Smooth muscle cell (in vitro differentiated cells): ENCODE results near the gene CSNK1G1. TPM values are rescaled to one million over a fixed set of nuclear protein-coding genes. Genes with fewer than 3 reads are reported as not detected.

Experiments
- DNase-seq: peaks from one replicate; lab custom pipeline; 2025; ENCODE audit not compliant: unreplicated experiment; lab: John Stamatoyannopoulos, UW
- H2AFZ ChIP-seq: fragments of 200-600 bp; sonication (generic); 2 replicates; pipeline ENCODE4 v1.6.0; 2016; ENCODE audit warnings: antibody characterized with exemption, low read depth, mild to moderate bottlenecking
- H3F3A ChIP-seq: fragments of 200-600 bp; sonication (generic); 2 replicates; pipeline ENCODE4 v1.6.0; 2017; ENCODE audit warnings: antibody characterized with exemption, low read depth
- H3K27ac ChIP-seq: fragments of 200-600 bp; sonication (generic); 2 replicates; pipeline ENCODE4 v1.5.1; 2016; ENCODE audit warnings: low read depth, mild to moderate bottlenecking
- H3K27me3 ChIP-seq: fragments of 200-600 bp; sonication (generic); 2 replicates; pipeline ENCODE4 v1.6.1; 2016; ENCODE audit warnings: low read depth, mild to moderate bottlenecking
- H3K36me3 ChIP-seq: fragments of 200-600 bp; sonication (generic); 2 replicates; pipeline ENCODE4 v1.5.1; 2016; ENCODE audit warnings: low read depth
- H3K4me1 ChIP-seq: fragments of 200-600 bp; sonication (generic); 2 replicates; pipeline ENCODE4 v1.5.1; 2016; ENCODE audit warnings: low read depth
- H3K4me2 ChIP-seq: fragments of 200-600 bp; sonication (generic); 2 replicates; pipeline ENCODE4 v1.6.0; 2016; ENCODE audit warnings: mild to moderate bottlenecking
- H3K4me3 ChIP-seq: fragments of 200-600 bp; sonication (generic); 2 replicates; pipeline ENCODE4 v1.5.1; 2016; ENCODE audit warnings: mild to moderate bottlenecking
- H3K79me2 ChIP-seq: fragments of 200-600 bp; sonication (generic); 2 replicates; pipeline ENCODE4 v1.6.0; 2016; ENCODE audit warnings: low read depth, mild to moderate bottlenecking
- H3K9ac ChIP-seq: fragments of 200-600 bp; sonication (generic); 2 replicates; pipeline ENCODE4 v1.6.0; 2016; ENCODE audit warnings: low read depth
- H3K9me3 ChIP-seq: fragments of 200-600 bp; sonication (generic); replicated peaks from 2 replicates; pipeline ENCODE4 v1.5.1; 2016; ENCODE audit warnings: low read depth
- H4K20me1 ChIP-seq: fragments of 200-600 bp; sonication (generic); 2 replicates; pipeline ENCODE4 v1.6.0; 2016; ENCODE audit warnings: low read depth
- CTCF ChIP-seq: fragments of 200-600 bp; sonication (generic); IDR thresholded peaks from 2 replicates; pipeline ENCODE4 v1.5.1; 2017; ENCODE audit warnings: borderline replicate concordance, mild to moderate bottlenecking, antibody characterized with exemption; ENCODE audit not compliant: insufficient read depth, poor library complexity, severe bottlenecking
- WGBS: methylation state at CpG from one replicate; pipeline ENCODE4 v1.1.7; 2016; ENCODE audit warnings: low lambda C conversion rate; 5-methylcytosine and 5-hydroxymethylcytosine counted together
- polyA plus RNA-seq: library from polyadenylated mRNA; unstranded; fragments of >200 nt; fragmentation: Nextera tagmentation; extraction: Ambion mirVana; gene quantifications from 2 replicates; pipeline ENCODE4 v1.2.1, GENCODE V29; 2016
- total RNA-seq: library from RNA; depleted of rRNA; stranded (reverse); fragments of >200 nt; gene quantifications from 2 replicates; pipeline ENCODE4 v1.2.3, GENCODE V29; 2014

Gene CSNK1G1
- total and polyA plus RNA-seq, 2 experiments from 2014 or later: 12.8 to 23.2 TPM

- H4K20me1 ChIP-seq: peaks cover 80% of the 10 kb centered on the region
- H3K9ac ChIP-seq: no peak overlapping the region
- peaks cover 40% of the 10 kb centered on the region for H3K79me2 ChIP-seq
Observed at GRCh38 chr15:64158363-64159134, 197.4 kb downstream of the CSNK1G1 start.

GRCh38 chr15:64157599-64158125 is 198.3 kb downstream of the CSNK1G1 start:
- Histone ChIP-seq H3K27ac (no peak overlapping the region), H3K9ac (no peak overlapping the region), H3K9me3 (no peaks in the 10 kb centered on the region), H2AFZ (no peak overlapping the region), H3K79me2 (peaks cover 40% of the 10 kb centered on the region), H3K36me3 (no peaks in the 10 kb centered on the region), H3F3A (peaks cover 76% of the 10 kb centered on the region), H3K4me2 (no peak overlapping the region), H3K4me1 (peaks cover 9% of the 10 kb centered on the region), H3K27me3 (peaks cover 8% of the 10 kb centered on the region), H4K20me1 (peaks cover 88% of the 10 kb centered on the region), H3K4me3 (no peak overlapping the region)
- no peak for TF ChIP-seq CTCF
- 100% methylated on average over 1 of the region's 1 CpG for WGBS
- DNase-seq: no peak

More at GRCh38 chr15:64158363-64159134, 197.4 kb downstream of the CSNK1G1 start:
- no peak for DNase-seq
- no peak for TF ChIP-seq CTCF
- no peak overlapping the region for H3K27ac ChIP-seq
- H3K36me3 ChIP-seq: no peaks in the 10 kb centered on the region
- no peak overlapping the region for H3K4me3 ChIP-seq
- no peak overlapping the region for H2AFZ ChIP-seq
- H3K27me3 ChIP-seq: no peaks in the 10 kb centered on the region
- H3K4me1 ChIP-seq: peaks cover 9% of the 10 kb centered on the region
- WGBS: 94% methylated on average over 11 of the region's 11 CpGs
- no peak overlapping the region for H3K4me2 ChIP-seq
- peaks cover 71% of the 10 kb centered on the region for H3F3A ChIP-seq
- no peaks in the 10 kb centered on the region for H3K9me3 ChIP-seq

- Histone ChIP-seq H3F3A (peaks cover 79% of the 10 kb centered on the region), H3K9me3 (no peaks in the 10 kb centered on the region), H3K9ac (no peak overlapping the region), H3K79me2 (peaks cover 31% of the 10 kb centered on the region), H3K4me3 (no peak overlapping the region), H3K4me2 (no peak overlapping the region), H3K4me1 (peaks cover 14% of the 10 kb centered on the region), H4K20me1 (peaks cover 90% of the 10 kb centered on the region), H3K27me3 (peaks cover 17% of the 10 kb centered on the region), H3K36me3 (no peaks in the 10 kb centered on the region), H3K27ac (no peak overlapping the region), H2AFZ (no peak overlapping the region)
- 85% methylated on average over 16 of the region's 16 CpGs for WGBS
- TF ChIP-seq CTCF: no peak
- DNase-seq: no peak
Observed at GRCh38 chr15:64156652-64157331, 199.2 kb downstream of the CSNK1G1 start.
